D341Med (cell line): ENCODE data around the gene EHMT1.

Source experiments
- DNase-seq: peaks from one replicate; pipeline ENCODE4 v3.0.0; 2012; ENCODE audit warnings: low spot score

The EHMT1 gene

GRCh38 chr9:137673886-137674285, 55.1 kb downstream of the EHMT1 start:
- DNase-seq, result no peak

GRCh38 chr9:137674307-137674975, 55.6 kb downstream of the EHMT1 start:
- no peak for DNase-seq

GRCh38 chr9:137674976-137675320, 56.1 kb downstream of the EHMT1 start:
- no peak for DNase-seq

GRCh38 chr9:137676998-137677397, 58.2 kb downstream of the EHMT1 start:
- no peak for DNase-seq

GRCh38 chr9:137678202-137678601, 59.4 kb downstream of the EHMT1 start:
- no peak for DNase-seq

GRCh38 chr9:137679249-137679648, 60.4 kb downstream of the EHMT1 start:
- DNase-seq, result no peak

GRCh38 chr9:137679695-137680305, 61.0 kb downstream of the EHMT1 start:
- DNase-seq, result no peak

- no peak for DNase-seq
Measured at GRCh38 chr9:137680444-137681358, 61.9 kb downstream of the EHMT1 start.

GRCh38 chr9:137682428-137683105, 63.8 kb downstream of the EHMT1 start:
- peak; percentile 85 for DNase-seq

- no peak for DNase-seq
Measured at GRCh38 chr9:137683262-137683864, 64.6 kb downstream of the EHMT1 start.

- no peak for DNase-seq
Measured at GRCh38 chr9:137685035-137685740, 66.4 kb downstream of the EHMT1 start.

- no peak for DNase-seq
Measured at GRCh38 chr9:137685741-137686420, 67.1 kb downstream of the EHMT1 start.

GRCh38 chr9:137688261-137688660, 69.5 kb downstream of the EHMT1 start:
- DNase-seq, result no peak

GRCh38 chr9:137688725-137689124, 69.9 kb downstream of the EHMT1 start:
- no peak for DNase-seq

- no peak for DNase-seq
Measured at GRCh38 chr9:137689745-137690529, 71.1 kb downstream of the EHMT1 start.

GRCh38 chr9:137690930-137691645, 72.3 kb downstream of the EHMT1 start:
- DNase-seq, result no peak

GRCh38 chr9:137691646-137692351, 73.0 kb downstream of the EHMT1 start:
- no peak for DNase-seq

- no peak for DNase-seq
Measured at GRCh38 chr9:137694236-137694959, 75.6 kb downstream of the EHMT1 start.
